Occipital lobe (tissue), 2 donors: ENCODE data around the gene COA1. TPM values are rescaled to one million over a fixed set of nuclear protein-coding genes. Genes with fewer than 3 reads are reported as not detected.
"Not testable (repeated sequence)": the region's sequence is repeated elsewhere in the genome, so short reads cannot be mapped to it uniquely, and the experiment has no call there.

Experiments used
- DNase-seq: peaks from one replicate; lab custom pipeline; 2025; lab: John Stamatoyannopoulos, UW
- total RNA-seq: library from RNA; depleted of rRNA; stranded (reverse); fragments of >200 nt; gene quantifications from one replicate; pipeline ENCODE4 v1.2.3, GENCODE V29; 2014

The COA1 gene
- total RNA-seq, 1 donor from 2014 or later: 40.4 TPM

- DNase-seq: no peak
These were observed 2.3 kb downstream of the COA1 start for GRCh38 chr7:43727003-43727402.

- DNase-seq: no peak
These were observed 2.9 kb downstream of the COA1 start for GRCh38 chr7:43726466-43726865.

- no peak for DNase-seq
These were observed 4.1 kb downstream of the COA1 start for GRCh38 chr7:43725251-43725650.

- no peak for DNase-seq
These were observed 6.3 kb downstream of the COA1 start for GRCh38 chr7:43723007-43723341.

GRCh38 chr7:43721193-43721806 lies 8.0 kb downstream of the COA1 start:
- DNase-seq: no peak

GRCh38 chr7:43716598-43716997 lies 12.7 kb downstream of the COA1 start:
- no peak for DNase-seq

GRCh38 chr7:43715966-43716365 lies 13.4 kb downstream of the COA1 start:
- not testable (repeated sequence) for DNase-seq

- no peak for DNase-seq
These were observed 17.8 kb downstream of the COA1 start for GRCh38 chr7:43711503-43711902.

GRCh38 chr7:43708055-43708454 lies 21.3 kb downstream of the COA1 start:
- not testable (repeated sequence) for DNase-seq

GRCh38 chr7:43703573-43703972 lies 25.8 kb downstream of the COA1 start:
- no peak for DNase-seq

GRCh38 chr7:43702974-43703373 lies 26.3 kb downstream of the COA1 start:
- DNase-seq: no peak

- no peak for DNase-seq
These were observed 27.4 kb downstream of the COA1 start for GRCh38 chr7:43701929-43702328.

GRCh38 chr7:43701500-43701854 lies 27.8 kb downstream of the COA1 start:
- DNase-seq: no peak

- no peak for DNase-seq
These were observed 28.4 kb downstream of the COA1 start for GRCh38 chr7:43700646-43701499.

GRCh38 chr7:43700059-43700501 lies 29.2 kb downstream of the COA1 start:
- DNase-seq: no peak

GRCh38 chr7:43698460-43699255 lies 30.7 kb downstream of the COA1 start:
- DNase-seq: no peak

GRCh38 chr7:43697690-43698089 lies 31.6 kb downstream of the COA1 start:
- DNase-seq: no peak

- no peak for DNase-seq
These were observed 34.0 kb downstream of the COA1 start for GRCh38 chr7:43695365-43695764.

- no peak for DNase-seq
These were observed 34.9 kb downstream of the COA1 start for GRCh38 chr7:43694399-43694748.

- no peak for DNase-seq
These were observed 35.5 kb downstream of the COA1 start for GRCh38 chr7:43693687-43694398.

- no peak for DNase-seq
These were observed 36.5 kb downstream of the COA1 start for GRCh38 chr7:43692582-43693373.
